Activated CD4-positive, alpha-beta T cell treated with anti-CD3 and anti-CD28 coated beads for 4 hours (primary cell): ENCODE data around the gene MUC6.
A peak's percentile ranks its signal among the peaks of the same experiment; 100 is the strongest.

Experiments
- DNase-seq, 2 donors: peaks; one replicate each; pipeline ENCODE4 v3.0.0-alpha.2; 2020

Gene MUC6

DNA sequence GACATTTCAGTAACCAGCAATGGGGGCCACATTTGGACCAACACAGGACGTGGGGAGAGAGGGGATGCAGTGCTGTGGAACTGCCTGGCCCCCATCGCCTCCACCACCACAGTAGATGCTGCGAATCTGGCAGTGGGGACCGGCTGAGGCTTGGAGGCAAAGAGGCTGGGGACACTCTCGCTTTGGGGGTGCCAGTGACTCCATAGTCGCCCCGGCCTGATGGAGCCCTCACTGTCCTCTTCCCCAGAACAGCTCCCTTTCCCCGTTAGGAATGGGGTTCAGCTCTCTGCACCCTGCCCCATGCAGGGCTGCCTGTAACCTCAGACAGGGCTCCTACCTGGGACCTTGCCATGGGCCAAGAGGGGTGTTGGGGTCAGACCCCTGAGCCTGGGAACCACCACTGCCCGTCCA, 36.3 kb upstream of the MUC6 start:
- DNase-seq = no peak

DNA sequence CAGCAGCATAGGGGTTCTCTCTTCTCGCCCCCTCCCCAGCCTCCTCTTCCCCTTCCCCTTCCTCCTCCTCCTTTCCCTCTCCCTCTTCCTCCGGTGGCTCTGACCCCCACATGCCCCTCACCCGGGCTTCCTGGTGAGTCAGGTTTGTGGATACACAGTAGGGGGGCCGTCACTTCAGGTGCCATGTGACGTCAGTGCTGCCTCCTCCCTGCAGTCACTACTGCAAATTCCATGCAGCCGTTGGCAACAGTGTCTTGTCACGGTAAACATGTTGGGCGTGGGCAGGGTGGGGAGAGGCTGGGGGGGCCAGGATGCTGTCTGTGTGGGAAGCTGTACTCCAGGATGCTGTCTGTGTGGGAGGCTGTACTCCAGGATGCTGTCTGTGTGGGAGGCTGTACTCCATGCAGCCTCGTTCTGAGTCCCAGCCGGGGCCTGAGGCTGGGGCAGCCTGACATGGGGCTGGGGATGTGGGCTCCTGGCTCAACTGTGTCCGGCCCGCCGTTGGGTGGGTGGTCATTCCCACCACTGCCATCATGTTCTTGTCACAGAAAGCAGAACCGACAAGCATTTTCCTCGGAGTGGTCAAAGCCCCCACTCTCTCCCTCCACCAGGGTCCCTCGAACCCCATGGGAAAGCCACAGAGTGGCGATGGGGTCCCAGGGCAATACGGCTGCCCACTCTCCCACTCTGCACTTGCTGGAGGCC, 35.8 kb upstream of the MUC6 start:
- DNase-seq = no peak

DNA sequence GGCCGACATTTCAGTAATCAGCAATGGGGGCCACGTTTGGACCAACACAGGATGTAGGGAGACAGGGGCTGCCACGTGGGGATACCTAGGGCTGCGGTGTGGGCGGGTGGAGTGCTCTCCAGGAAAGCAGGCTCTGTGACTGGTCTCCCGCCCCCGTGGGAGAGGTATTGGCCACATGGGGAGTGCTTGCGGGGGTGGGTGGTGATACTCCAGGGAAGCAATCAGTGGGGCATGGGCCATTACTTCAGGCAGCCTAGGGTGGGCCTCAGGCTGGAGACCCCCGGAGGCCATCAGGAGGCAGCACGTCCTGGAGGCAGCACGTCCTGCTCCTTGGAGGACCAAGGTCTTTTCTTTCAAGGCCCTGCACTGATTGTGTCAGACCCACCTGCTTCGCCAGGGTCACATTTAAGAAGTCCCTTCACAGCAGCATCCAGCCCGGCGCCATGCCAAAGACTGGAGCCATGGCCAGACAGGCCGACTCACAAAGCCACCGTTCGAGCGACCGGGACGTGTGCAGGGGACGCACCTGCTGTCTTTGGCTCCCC, 35.1 kb upstream of the MUC6 start:
- no peak for DNase-seq

DNA sequence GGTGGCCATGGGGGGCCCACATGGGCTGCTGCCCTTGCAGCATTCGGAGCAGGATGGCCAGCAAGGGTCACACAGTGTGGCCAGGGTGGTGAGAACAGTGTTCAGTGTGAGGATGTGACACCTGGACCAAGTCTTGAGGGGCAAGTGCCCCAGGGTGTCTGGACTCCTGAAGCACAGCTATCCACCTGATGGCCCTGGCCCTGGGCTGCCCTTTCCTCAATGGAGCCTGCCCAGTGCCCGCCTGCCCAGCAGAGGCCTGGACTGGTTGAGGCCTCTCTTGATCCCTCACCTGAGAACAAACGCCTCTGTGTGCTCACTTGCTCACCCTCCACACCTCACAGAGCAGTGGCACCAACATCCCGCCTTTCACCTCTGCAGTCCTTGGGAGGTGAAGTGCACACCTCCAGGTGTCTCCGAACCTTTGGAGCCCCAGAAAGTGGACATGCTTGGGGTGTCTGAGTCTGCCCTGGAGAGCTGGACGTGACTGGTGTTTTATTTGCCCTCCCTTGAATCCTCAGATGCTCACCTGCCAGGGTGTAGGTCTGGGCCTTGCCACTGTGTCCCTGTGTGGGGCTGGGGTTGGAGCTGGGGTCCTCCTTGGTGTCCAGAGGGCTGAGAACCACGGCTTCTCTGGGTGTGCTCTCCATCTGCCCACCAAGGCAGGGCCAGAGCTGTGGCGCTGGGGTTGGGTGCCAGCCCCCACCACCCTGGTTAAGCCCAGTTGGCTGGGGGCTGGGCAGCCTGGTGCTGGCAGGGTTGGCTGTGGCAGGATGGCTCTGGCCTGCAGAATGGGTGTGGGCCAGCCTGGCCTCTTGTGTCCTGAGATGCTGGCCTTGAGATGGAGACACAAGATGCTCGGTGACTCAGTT, 34.3 kb upstream of the MUC6 start:
- no peak for DNase-seq

DNA sequence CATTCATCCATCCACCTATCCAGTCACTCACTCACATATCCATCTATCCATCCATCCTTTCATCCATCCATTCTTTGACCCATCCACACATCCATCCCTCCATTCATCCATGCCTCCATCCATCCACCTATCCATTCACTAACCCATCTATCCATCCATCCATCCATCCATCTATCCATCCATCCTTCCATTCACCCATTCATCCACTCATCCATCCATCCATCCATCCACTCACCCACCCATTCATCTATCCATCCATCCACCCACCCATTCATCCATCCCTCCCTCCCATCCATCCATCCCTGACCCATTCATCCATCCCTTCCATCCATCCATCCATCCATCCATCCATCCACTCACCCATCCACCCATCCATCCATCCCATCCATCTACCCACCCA, 33.2 kb upstream of the MUC6 start:
- no peak for DNase-seq

DNA sequence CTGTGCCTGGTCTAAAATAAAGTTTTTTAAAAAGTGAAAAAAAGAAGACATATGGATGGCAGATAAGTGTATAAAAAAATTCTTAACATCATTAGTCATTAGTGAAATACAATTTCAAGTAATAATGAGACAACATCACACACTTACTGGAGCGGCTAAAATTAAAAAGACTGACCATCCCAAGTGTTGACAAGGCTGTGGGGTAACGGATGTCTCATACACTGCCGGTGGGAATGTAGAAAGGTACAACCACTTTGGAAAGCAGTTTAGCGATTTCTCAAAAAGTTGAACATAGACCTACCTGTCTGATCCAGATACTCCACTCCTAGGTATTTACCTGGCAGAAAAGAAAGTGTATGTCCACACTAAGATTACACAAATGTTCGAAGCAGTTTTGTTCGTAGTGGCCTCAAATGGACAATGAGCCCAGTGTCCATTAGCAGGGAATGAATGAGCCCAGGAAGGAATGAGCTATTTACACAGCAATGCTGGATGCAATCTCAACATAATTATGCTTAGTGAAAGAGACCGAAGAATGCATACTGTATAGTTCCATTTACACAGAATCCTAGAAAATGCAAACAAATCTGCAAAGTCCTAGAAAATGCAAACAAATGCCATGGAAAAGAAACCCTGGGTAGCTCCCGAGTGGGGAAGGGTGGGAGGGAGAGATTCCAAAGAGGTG, 31.4 kb upstream of the MUC6 start:
- DNase-seq = no peak

DNA sequence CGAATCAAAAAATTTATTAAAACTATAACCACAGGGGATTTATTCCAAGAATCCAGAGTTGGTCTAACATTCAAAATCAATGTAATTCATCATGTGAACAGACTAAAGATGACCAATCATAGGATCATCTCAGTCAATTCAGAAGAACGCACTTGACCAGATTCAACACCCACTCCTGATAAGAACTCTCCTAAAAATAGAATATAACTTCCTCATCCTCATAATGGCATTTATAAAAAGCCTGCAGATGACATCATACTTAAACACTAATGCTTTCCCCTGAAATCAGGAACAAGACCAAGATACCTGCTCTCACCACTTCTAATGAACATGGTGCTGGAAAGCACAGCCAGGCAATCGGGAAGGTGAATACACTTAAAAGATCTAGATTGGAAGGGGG, 27.6 kb upstream of the MUC6 start:
- DNase-seq = no peak

DNA sequence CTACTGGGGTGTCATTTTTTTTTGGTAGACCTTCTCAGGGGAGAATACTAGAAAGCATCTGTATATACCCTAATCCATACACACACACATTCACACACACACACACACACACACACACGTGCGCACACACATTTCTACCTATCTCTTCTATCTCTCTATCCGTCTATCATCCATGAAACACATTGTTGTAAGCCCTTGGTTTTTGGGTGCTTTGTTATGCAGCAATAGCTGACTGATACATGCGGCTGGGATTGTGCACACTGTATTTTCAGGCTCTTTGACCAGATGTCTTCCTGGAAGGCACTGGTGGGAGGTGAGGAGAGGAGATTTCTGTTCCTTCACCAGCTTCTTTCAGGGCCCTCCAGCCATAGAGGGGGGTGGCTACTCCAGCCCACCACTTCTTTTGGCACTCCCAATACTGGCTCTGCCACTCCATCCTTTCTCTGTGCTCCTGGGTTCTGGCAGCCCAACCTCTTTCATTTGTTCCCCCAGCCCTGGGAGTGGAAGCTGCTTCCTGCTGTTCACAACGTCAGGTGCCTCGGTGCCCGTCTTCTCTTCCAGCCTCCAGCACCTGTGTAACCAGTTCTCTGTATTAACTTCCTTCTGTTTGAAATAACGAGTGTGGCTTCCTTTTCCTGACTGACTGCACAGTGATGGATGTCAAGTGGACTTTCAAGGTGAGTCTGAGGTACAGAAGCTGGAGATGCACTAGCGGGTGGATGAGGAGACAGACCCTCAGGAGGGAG, 25.7 kb upstream of the MUC6 start:
- no peak for DNase-seq

DNA sequence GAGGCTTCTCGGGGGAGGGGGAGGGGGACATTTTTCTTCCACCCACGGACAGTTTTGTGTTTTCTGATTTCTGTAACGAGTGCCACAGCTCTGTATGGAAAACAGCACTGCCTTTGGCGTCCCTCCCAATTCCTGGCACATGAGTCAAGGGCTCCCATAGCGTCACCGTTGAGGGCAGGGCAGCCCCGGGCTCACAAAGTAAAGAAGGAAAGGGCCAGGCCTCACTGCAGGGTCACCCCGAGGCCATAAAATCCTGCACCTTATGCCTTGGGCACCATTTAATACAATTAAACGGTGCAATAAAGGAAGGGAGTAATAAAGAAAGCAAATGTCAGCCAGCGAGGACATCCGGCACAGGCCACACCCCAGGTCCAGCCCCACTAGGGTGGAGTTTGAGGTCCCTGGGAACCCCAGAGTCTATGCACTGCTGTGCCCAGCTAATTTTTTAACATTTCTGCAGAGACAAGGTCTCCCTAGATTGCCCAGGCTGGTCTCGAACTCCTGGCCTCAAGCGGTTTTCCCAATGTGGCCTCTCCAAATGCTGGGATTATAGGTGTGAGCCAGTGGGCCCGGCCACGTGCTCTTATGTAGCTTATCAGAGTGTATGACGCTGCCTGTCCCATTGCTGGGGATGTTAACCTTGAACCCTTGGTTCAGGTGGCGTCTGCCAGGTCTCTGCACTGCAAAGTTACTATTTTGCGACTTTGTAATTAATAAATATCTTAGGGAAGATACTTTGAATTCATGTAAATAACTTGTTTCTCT, 24.5 kb upstream of the MUC6 start:
- peak in 1 of 2 donors; percentile 0 for DNase-seq

DNA sequence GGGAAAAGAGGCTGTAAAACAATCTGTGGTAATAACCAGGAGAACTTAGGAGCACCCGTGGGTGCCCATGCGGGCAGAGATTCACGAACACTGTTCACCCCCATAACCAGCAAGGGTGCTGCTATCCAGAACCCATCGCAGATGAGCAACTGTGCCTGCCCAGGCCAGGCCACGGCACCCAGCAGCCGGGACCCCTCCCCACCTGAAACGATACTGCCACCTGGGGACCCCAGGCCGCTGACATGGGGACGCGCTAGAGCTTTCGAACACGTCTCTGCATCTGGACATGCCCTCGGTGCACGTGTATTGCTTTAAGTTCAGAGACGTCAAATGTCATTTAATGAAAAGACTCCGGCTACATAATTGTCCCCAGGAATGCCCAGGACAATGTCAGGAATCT, 23.9 kb upstream of the MUC6 start:
- DNase-seq = peak in 1 of 2 donors; percentile 0

DNA sequence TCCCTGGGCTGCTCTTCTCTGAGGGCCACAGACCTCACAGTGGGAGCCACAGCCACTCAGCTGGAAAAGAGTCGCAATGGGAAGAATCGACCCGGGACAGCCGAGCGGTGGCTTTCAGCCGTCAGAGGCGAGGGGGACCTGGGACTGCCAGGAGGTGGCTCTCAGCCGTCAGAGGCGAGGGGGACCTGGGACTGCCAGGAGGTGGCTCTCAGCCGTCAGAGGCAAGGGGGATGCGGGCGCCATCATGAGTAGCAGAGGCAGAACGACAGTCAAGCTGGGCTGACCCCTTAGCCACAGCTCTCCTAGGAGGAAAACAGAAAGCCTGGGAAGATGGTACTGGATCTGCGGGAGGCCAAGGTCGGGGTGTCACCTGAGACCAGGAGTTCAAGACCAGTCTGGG, 23.2 kb upstream of the MUC6 start:
- peak in 1 of 2 donors; percentile 0 for DNase-seq

DNA sequence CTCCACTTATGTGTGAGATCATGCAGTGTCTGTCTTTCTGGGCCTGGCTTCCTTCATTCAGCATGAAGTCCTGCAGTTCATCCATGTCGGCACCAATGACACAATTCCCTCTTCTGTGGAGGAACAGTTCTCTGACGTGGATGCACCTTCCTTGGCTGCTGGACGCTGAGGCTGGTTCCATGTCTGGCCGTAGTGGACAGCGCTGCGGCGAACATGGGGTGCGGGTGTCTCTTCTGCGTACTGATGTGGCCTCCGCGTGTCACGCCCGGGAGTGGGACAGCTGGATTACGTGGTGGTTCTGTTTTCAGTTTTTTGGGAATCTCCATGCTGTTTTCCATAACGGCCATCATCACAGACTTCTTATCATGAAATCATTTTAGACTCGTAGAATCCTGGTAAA, 21.3 kb upstream of the MUC6 start:
- no peak for DNase-seq

DNA sequence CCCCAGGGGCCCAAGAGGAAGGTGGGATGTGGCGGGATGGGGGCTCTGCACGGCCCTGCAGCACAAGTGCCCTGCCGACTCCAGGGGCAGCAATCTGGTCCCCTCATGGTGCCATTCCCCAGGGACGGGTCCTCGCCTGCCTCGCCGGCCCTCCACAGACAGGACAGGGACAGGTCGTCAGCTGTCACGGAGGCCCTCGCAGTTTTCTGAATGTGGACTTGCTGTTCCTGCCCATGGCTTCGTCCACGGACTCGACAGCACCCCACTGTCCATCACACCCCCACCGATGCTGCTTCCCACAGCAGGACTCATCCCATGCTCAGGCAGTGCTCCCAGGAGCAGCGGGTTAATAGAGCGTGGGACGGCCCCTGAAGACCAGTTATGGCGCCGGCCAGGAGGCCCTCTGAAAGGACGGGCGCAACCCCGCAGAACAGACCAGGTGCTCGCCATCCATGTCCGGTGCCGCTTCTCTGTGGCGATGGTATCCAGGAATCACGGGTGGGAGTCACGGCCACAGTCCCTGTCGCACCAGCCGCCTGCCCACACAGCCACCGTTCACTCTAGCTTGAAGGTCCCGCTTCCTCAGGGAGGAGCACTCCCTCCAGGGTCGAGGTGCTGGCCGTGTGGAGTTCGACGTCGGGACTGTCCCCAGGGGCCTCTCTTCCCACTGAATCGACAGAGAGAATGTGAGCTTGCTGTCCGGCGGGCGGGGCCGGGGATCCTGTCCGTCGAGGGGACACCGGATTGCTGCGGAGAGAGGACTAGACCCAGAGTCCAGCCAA, 19.7 kb upstream of the MUC6 start:
- DNase-seq = no peak

DNA sequence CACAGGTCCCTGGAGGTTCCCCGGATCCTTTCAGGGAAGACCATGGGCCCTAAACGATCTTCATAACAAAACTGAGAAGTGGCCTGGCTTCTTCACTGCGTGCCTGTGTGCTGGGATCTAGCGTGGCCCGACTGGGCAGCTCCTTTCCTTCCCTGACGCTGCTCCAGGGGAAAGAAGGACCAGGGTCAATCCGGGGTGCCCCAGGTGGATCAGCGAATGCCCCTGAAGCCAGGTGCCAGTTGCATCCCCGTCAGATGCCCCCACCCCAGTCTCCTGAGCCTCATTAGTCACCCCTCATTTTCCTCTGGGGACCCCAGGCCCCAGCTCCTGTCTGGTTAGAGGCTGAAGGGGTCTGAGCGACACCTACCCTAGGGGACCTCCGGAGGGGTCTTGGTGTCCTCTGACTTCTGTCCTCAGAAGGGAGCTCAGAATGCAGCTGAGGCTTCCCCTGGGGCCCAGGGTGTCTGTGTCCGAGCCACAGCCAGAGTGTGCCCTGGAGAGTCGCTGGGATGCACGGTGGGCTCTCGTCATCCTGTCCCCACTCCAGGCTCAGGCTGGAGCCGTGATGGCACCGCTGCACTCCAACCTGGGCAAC, 18.7 kb upstream of the MUC6 start:
- no peak for DNase-seq

DNA sequence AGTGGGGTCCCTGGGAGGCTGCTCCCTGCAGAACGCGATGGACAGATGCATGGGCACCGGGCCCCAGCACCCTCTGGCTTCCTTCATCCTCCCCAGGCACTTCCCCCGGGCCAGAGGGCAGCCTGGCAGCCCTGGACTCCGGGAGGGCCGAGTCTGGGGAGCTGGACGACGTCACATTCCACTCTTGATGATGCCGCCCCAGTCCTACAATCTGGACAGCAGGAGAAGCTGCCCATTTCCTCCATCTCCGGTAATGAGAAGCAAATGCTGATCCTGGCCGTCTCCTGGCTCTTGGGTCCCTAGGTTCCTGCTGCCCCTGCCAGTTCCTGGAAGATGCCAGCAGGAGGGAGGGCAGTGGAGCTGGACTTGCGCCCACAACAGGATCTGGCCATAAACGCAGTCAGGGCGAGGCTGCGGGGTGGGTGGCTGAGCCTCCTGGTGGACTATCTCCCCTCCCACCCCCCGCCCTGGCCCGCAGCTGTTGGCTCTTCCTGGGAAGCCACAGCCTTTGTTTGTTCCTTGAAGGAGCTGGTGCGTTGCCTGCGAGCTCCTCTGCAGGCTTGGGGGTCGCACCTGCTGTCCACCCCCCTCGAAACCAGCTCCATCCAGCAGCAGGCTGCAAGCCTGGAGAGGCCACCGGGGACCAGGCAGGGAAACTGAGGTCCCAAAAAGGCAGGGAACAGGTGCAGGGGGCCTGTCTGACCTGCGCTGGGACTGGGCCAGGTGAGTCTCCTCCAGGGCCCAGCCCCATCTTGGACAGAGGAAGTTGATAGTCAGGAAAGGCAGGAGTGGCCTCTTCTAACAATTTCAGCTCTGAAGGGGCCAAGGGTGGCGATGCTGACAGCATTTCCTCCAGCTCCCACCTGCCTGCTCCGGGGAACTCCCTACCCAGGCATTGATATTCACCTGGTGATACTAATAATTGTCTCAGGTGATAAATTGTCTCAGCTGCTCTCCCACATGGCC, 17.9 kb upstream of the MUC6 start:
- no peak for DNase-seq

DNA sequence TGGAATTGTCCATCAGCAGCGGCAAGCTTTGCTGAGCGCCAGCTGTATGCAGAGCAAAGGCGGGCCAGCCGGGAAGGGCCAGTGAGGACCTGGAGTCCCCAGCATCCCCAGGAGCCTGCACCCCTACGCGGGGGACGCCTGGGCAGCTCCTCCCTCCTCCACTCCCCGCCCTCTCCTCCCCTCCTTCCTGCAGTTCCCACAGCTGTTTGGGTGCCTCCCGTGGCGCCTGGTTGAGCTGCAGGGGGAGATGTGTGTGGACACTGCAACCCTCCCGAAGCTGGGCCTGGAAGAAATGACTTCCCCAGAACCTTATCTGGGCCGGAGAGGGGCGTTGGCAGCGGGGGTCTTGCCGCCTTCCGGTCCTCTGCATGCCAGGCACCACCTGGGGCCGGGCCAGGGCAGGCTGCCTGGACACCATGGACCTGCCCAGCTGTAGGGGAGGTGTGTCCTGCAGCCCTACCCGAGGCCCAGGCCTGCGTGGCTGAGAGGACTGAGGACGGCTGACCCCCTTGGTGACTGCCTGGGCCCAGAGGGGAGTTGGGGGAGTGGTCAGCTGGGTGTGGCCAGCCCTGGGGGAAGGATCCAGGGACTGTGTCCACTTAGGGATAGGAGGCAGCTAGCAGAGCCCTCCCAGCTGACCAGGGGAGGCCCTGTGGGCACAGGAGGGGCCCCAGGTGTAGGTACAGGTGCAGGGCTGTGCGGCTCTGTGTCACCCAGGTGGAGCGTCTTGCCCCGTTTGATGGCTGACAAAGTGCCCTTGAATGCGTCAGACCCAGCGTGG, 16.8 kb upstream of the MUC6 start:
- no peak for DNase-seq

DNA sequence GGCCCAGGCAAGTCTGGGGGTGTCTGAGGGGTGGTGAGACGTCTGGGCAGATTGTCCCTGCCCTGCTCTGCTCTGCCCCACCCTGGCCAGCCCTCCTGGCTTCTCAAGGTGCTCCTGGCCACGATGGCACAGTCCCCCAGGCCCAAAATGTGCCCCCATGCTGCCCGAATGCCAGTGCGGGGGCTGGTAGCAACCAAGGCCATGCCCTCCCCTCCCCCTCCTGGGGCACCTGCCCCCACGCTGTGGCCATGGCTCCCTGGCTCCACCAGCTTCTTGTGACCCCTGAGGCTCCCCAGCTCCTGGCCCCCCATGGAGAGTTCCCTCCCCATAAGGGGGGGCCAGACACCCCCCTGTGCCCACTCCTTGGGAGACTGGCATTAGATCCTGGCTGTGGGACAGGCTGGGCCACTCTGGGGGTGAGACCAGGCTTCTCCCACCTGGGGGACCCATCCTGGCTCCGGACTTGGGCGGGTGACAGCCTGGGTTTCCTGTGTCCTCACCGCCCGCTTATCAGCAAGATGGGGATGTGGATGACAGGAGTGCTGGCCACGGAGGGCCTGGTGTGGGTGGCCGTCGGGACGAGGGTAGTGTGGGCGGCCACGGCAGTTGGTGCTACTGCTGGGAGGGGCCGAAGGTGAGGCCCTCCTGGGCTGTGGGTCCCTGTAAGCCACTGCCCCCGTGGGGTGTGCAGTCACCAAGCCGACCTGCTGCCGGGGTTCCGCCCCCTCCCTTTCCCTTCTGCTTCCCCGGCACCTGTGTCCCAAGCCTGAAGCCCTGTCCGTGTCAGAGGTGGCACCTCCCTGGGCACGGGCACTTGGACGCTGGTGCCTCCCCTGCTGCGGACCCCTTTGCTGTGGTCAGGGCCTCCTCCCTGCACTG, 15.9 kb upstream of the MUC6 start:
- no peak for DNase-seq
